Stomach smooth muscle (tissue), 2 donors: ENCODE results near the gene TRIM8.
"Not testable (repeated sequence)": the region's sequence is repeated elsewhere in the genome, so short reads cannot be mapped to it uniquely, and the experiment has no call there.

Source experiments
- H3K27ac ChIP-seq: one replicate; pipeline ENCODE4 v1.7.0; 2013; ENCODE audit warnings: mild to moderate bottlenecking, low read length, inconsistent platforms
- H3K27me3 ChIP-seq, 2 donors: one replicate each; pipeline ENCODE4 v1.7.0; 2013; ENCODE audit warnings: low read length in 2 of 2; ENCODE audit not compliant: insufficient read depth in 2 of 2, control insufficient read depth in 1 of 2
- H3K36me3 ChIP-seq, 2 donors: one replicate each; pipeline ENCODE4 v1.7.0; 2013; ENCODE audit warnings: low read length in 2 of 2; ENCODE audit not compliant: control insufficient read depth in 2 of 2, insufficient read depth in 2 of 2
- H3K4me1 ChIP-seq: one replicate; pipeline ENCODE4 v1.7.0; 2013; ENCODE audit warnings: low read length; ENCODE audit not compliant: control insufficient read depth, insufficient read depth
- H3K4me3 ChIP-seq, 2 donors: one replicate each; pipeline ENCODE4 v1.7.0; 2013; ENCODE audit warnings: low read length in 2 of 2
- H3K9ac ChIP-seq, 2 donors: one replicate each; pipeline ENCODE4 v1.7.0; 2013; ENCODE audit warnings: low read length in 2 of 2, mild to moderate bottlenecking in 1 of 2
- H3K9me3 ChIP-seq, 2 donors: one replicate each; pipeline ENCODE4 v1.7.0; 2013; ENCODE audit warnings: low read length in 2 of 2; ENCODE audit not compliant: control insufficient read depth in 2 of 2
- donor health status: healthy.
- donor health status: Pancreatic carcinoma.

Gene TRIM8

GRCh38 chr10:102681696-102682095 is 37.4 kb downstream of the TRIM8 start:
- Histone ChIP-seq H3K9me3 (no peaks in the 10 kb centered on the region), H3K9ac (no peak overlapping the region), H3K27me3 (no peaks in the 10 kb centered on the region), H3K36me3 (peaks cover 9 to 10% of the 10 kb centered on the region in 2 donors), H3K4me1 (peaks cover 3% of the 10 kb centered on the region), H3K27ac (no peak overlapping the region), H3K4me3 (no peak overlapping the region)

GRCh38 chr10:102682416-102682815 is 38.1 kb downstream of the TRIM8 start:
- Histone ChIP-seq H3K4me1 (no peaks in the 10 kb centered on the region), H3K27me3 (no peaks in the 10 kb centered on the region), H3K9ac (no peak overlapping the region), H3K36me3 (peaks cover 9 to 10% of the 10 kb centered on the region in 2 donors), H3K27ac (no peak overlapping the region), H3K4me3 (no peak overlapping the region), H3K9me3 (no peaks in the 10 kb centered on the region)

GRCh38 chr10:102682981-102683380 is 38.7 kb downstream of the TRIM8 start:
- Histone ChIP-seq H3K9me3 (no peaks in the 10 kb centered on the region), H3K9ac (no peak overlapping the region), H3K27ac (no peak overlapping the region), H3K4me3 (no peak overlapping the region), H3K36me3 (peaks cover 9 to 13% of the 10 kb centered on the region in 2 donors), H3K4me1 (no peaks in the 10 kb centered on the region), H3K27me3 (no peaks in the 10 kb centered on the region)

GRCh38 chr10:102683736-102684135 is 39.5 kb downstream of the TRIM8 start:
- Histone ChIP-seq H3K36me3 (peaks cover 9 to 15% of the 10 kb centered on the region in 2 donors), H3K27ac (no peak overlapping the region), H3K27me3 (no peaks in the 10 kb centered on the region), H3K4me1 (no peaks in the 10 kb centered on the region), H3K9me3 (no peaks in the 10 kb centered on the region), H3K9ac (no peak overlapping the region), H3K4me3 (no peak overlapping the region)

GRCh38 chr10:102691285-102692066 is 47.2 kb downstream of the TRIM8 start:
- Histone ChIP-seq H3K4me3 (no peak overlapping the region), H3K27me3 (no peaks in the 10 kb centered on the region), H3K36me3 (peaks cover 2 to 6% of the 10 kb centered on the region in 2 donors), H3K9ac (no peak overlapping the region), H3K4me1 (no peaks in the 10 kb centered on the region), H3K9me3 (no peaks in the 10 kb centered on the region), H3K27ac (no peak overlapping the region)

- H3K36me3 ChIP-seq: peaks cover 22 to 24% of the 10 kb centered on the region in 2 donors
- not testable (repeated sequence) for H3K4me3 ChIP-seq, H3K27me3 ChIP-seq, H3K9me3 ChIP-seq, H3K9ac ChIP-seq, H3K4me1 ChIP-seq, H3K27ac ChIP-seq
Observed at GRCh38 chr10:102695401-102695800, 51.1 kb downstream of the TRIM8 start.

- Histone ChIP-seq H3K9me3 (no peaks in the 10 kb centered on the region), H3K27ac (no peak overlapping the region), H3K4me1 (no peaks in the 10 kb centered on the region), H3K9ac (no peak overlapping the region), H3K4me3 (no peak overlapping the region), H3K27me3 (no peaks in the 10 kb centered on the region), H3K36me3 (peaks cover 22 to 24% of the 10 kb centered on the region in 2 donors)
Observed at GRCh38 chr10:102696736-102697135, 52.5 kb downstream of the TRIM8 start.

- no peaks in the 10 kb centered on the region for H3K9me3 ChIP-seq
- no peak overlapping the region for H3K27ac ChIP-seq
- H3K27me3 ChIP-seq: no peaks in the 10 kb centered on the region
- peaks cover 24% of the 10 kb centered on the region in 2 donors for H3K36me3 ChIP-seq
- no peak overlapping the region for H3K4me3 ChIP-seq
- no peak overlapping the region for H3K9ac ChIP-seq
- no peaks in the 10 kb centered on the region for H3K4me1 ChIP-seq
Observed at GRCh38 chr10:102698894-102699293, 54.6 kb downstream of the TRIM8 start.

- Histone ChIP-seq H3K4me1 (no peaks in the 10 kb centered on the region), H3K9me3 (no peaks in the 10 kb centered on the region), H3K4me3 (no peak overlapping the region), H3K27me3 (no peaks in the 10 kb centered on the region), H3K27ac (no peak overlapping the region), H3K36me3 (peaks cover 24 to 26% of the 10 kb centered on the region in 2 donors), H3K9ac (no peak overlapping the region)
Observed at GRCh38 chr10:102701272-102701671, 57.0 kb downstream of the TRIM8 start.

- H3K27me3 ChIP-seq: no peaks in the 10 kb centered on the region
- H3K4me3 ChIP-seq: no peak overlapping the region
- H3K36me3 ChIP-seq: peaks cover 20 to 23% of the 10 kb centered on the region in 2 donors
- H3K27ac ChIP-seq: no peak overlapping the region
- no peaks in the 10 kb centered on the region for H3K9me3 ChIP-seq
- no peaks in the 10 kb centered on the region for H3K4me1 ChIP-seq
- H3K9ac ChIP-seq: no peak overlapping the region
Observed at GRCh38 chr10:102701796-102702195, 57.5 kb downstream of the TRIM8 start.

- Histone ChIP-seq H3K9me3 (no peaks in the 10 kb centered on the region), H3K27me3 (no peaks in the 10 kb centered on the region)
Observed at GRCh38 chr10:102702742-102703141, 58.5 kb downstream of the TRIM8 start.

More at GRCh38 chr10:102702742-102703141, 58.5 kb downstream of the TRIM8 start:
- Histone ChIP-seq H3K27ac (no peak overlapping the region), H3K9ac (no peak overlapping the region), H3K36me3 (peaks cover 14 to 17% of the 10 kb centered on the region in 2 donors), H3K4me1 (no peaks in the 10 kb centered on the region), H3K4me3 (no peak overlapping the region)
